HEK293 (cell line): Measurements from ENCODE around the gene SHROOM1.

Source experiments
- GLIS1 ChIP-seq: fragments of 450-650 bp; formaldehyde crosslinking; IDR thresholded peaks from 2 replicates; pipeline ENCODE4 v1.5.1; 2016; ENCODE audit warnings: missing biosample characterization, missing genetic modification characterization
- KLF16 ChIP-seq: fragments of 450-650 bp; formaldehyde crosslinking; IDR thresholded peaks from 2 replicates; pipeline ENCODE4 v1.5.1; 2017; ENCODE audit warnings: missing biosample characterization, missing genetic modification characterization
- KLF9 ChIP-seq: fragments of 450-650 bp; formaldehyde crosslinking; IDR thresholded peaks from 2 replicates; pipeline ENCODE4 v1.5.1; 2016; ENCODE audit warnings: missing biosample characterization, missing genetic modification characterization, low read depth
- MZF1 ChIP-seq: fragments of 450-650 bp; formaldehyde crosslinking; IDR thresholded peaks from 2 replicates; pipeline ENCODE4 v1.5.1; 2017; ENCODE audit warnings: missing biosample characterization, missing genetic modification characterization, borderline replicate concordance
- PRDM1 ChIP-seq: fragments of 450-650 bp; formaldehyde crosslinking; IDR thresholded peaks from 2 replicates; pipeline ENCODE4; 2016; ENCODE audit warnings: missing biosample characterization, missing genetic modification characterization
- SCRT1 ChIP-seq: fragments of 450-650 bp; formaldehyde crosslinking; IDR thresholded peaks from 2 replicates; pipeline ENCODE4 v1.5.1; 2016; ENCODE audit warnings: missing biosample characterization, missing genetic modification characterization, borderline replicate concordance
- SETDB1 ChIP-seq: IDR thresholded peaks from one replicate; pipeline ENCODE4 v1.6.1; 2017; ENCODE audit warnings: mild to moderate bottlenecking, low read length, moderate library complexity, mixed read lengths; ENCODE audit not compliant: insufficient read length
- YY2 ChIP-seq: fragments of 450-650 bp; formaldehyde crosslinking; IDR thresholded peaks from 2 replicates; pipeline ENCODE4 v1.5.1; 2016; ENCODE audit warnings: missing biosample characterization, missing genetic modification characterization
- ZFP69B ChIP-seq: fragments of 450-650 bp; formaldehyde crosslinking; IDR thresholded peaks from 2 replicates; pipeline ENCODE4 v1.5.1; 2016; ENCODE audit warnings: missing biosample characterization, missing genetic modification characterization
- ZNF114 ChIP-seq: fragments of 450-650 bp; formaldehyde crosslinking; IDR thresholded peaks from 2 replicates; pipeline ENCODE4 v1.5.0; 2017; ENCODE audit warnings: missing biosample characterization, missing genetic modification characterization
- ZNF133 ChIP-seq: fragments of 450-650 bp; formaldehyde crosslinking; IDR thresholded peaks from 2 replicates; pipeline ENCODE4 v1.5.1; 2016; ENCODE audit warnings: missing biosample characterization, missing genetic modification characterization
- ZNF138 ChIP-seq: fragments of 450-650 bp; formaldehyde crosslinking; IDR thresholded peaks from 2 replicates; pipeline ENCODE4 v1.5.1; 2016; ENCODE audit warnings: missing biosample characterization, missing genetic modification characterization, borderline replicate concordance
- ZNF2 ChIP-seq: fragments of 450-650 bp; formaldehyde crosslinking; IDR thresholded peaks from 2 replicates; pipeline ENCODE4 v1.5.1; 2016; ENCODE audit warnings: missing biosample characterization, missing genetic modification characterization
- ZNF24 ChIP-seq: fragments of 450-650 bp; formaldehyde crosslinking; IDR thresholded peaks from 2 replicates; pipeline ENCODE4 v1.5.1; 2016; ENCODE audit warnings: missing biosample characterization, missing genetic modification characterization
- ZNF311 ChIP-seq: fragments of 450-650 bp; formaldehyde crosslinking; IDR thresholded peaks from 2 replicates; pipeline ENCODE4 v1.5.1; 2017; ENCODE audit warnings: missing biosample characterization, missing genetic modification characterization, borderline replicate concordance
- ZNF324 ChIP-seq: fragments of 450-650 bp; formaldehyde crosslinking; IDR thresholded peaks from 2 replicates; pipeline ENCODE4 v1.5.1; 2016; ENCODE audit warnings: missing biosample characterization, missing genetic modification characterization
- ZNF514 ChIP-seq: fragments of 450-650 bp; formaldehyde crosslinking; IDR thresholded peaks from 2 replicates; pipeline ENCODE4 v1.5.1; 2016; ENCODE audit warnings: missing biosample characterization, missing genetic modification characterization
- ZNF529 ChIP-seq: fragments of 450-650 bp; formaldehyde crosslinking; IDR thresholded peaks from 2 replicates; pipeline ENCODE4 v1.5.1; 2017; ENCODE audit warnings: missing genetic modification characterization, missing biosample characterization; ENCODE audit not compliant: insufficient replicate concordance
- ZNF549 ChIP-seq: fragments of 450-650 bp; IDR thresholded peaks from 2 replicates; pipeline ENCODE4 v1.5.1; 2018; ENCODE audit warnings: missing biosample characterization, missing genetic modification characterization, mild to moderate bottlenecking, inconsistent platforms, moderate library complexity
- ZNF561 ChIP-seq: fragments of 450-650 bp; IDR thresholded peaks from 2 replicates; pipeline ENCODE4 v1.5.1; 2018; ENCODE audit warnings: missing biosample characterization, missing genetic modification characterization, borderline replicate concordance
- ZNF621 ChIP-seq: fragments of 450-650 bp; formaldehyde crosslinking; IDR thresholded peaks from 2 replicates; pipeline ENCODE4 v1.5.1; 2017; ENCODE audit warnings: missing biosample characterization, missing genetic modification characterization
- ZNF645 ChIP-seq: fragments of 450-650 bp; formaldehyde crosslinking; IDR thresholded peaks from 2 replicates; pipeline ENCODE4; 2016; ENCODE audit warnings: missing biosample characterization, missing genetic modification characterization
- ZNF692 ChIP-seq: fragments of 450-650 bp; formaldehyde crosslinking; IDR thresholded peaks from 2 replicates; pipeline ENCODE4 v1.5.1; 2016; ENCODE audit warnings: missing biosample characterization, missing genetic modification characterization
- TF ChIP-seq, protein P1 (sequence below): fragments of 450-650 bp; formaldehyde crosslinking; IDR thresholded peaks from 2 replicates; pipeline ENCODE4 v1.5.1; 2016; ENCODE audit warnings: missing biosample characterization, missing genetic modification characterization
- TF ChIP-seq, protein P2 (sequence below): fragments of 450-650 bp; formaldehyde crosslinking; conservative IDR thresholded peaks from 2 replicates; pipeline ENCODE4 v1.5.1; 2016; ENCODE audit warnings: low read depth, missing biosample characterization, missing genetic modification characterization
- TF ChIP-seq, protein P3 (sequence below): fragments of 450-650 bp; formaldehyde crosslinking; IDR thresholded peaks from 2 replicates; pipeline ENCODE4 v1.5.1; 2017; ENCODE audit warnings: missing biosample characterization, missing genetic modification characterization
- TF ChIP-seq, protein P4 (sequence below): fragments of 450-650 bp; formaldehyde crosslinking; IDR thresholded peaks from 2 replicates; pipeline ENCODE4 v1.5.1; 2016; ENCODE audit warnings: missing biosample characterization, missing genetic modification characterization

SHROOM1 gene

GRCh38 chr5:132866342-132867045 lies 36.0 kb upstream of the SHROOM1 start, which contains the start of the genes GDF9 and UQCRQ (continued):
- 0 out of 2 replicates have a peak, but pooled peaks have one; percentile 69 for TF ChIP-seq ZFP69B
- TF ChIP-seq MZF1 (tag by site-specific recombination), result 0 out of 2 replicates have a peak, but pooled peaks have one; percentile 24
- peak; percentile 20; the same call in 1 of the 2 replicates for TF ChIP-seq KLF9 (tag by site-specific recombination)
- peak; percentile 98 for TF ChIP-seq GLIS1 (tag by site-specific recombination)
- TF ChIP-seq, protein P1, sequence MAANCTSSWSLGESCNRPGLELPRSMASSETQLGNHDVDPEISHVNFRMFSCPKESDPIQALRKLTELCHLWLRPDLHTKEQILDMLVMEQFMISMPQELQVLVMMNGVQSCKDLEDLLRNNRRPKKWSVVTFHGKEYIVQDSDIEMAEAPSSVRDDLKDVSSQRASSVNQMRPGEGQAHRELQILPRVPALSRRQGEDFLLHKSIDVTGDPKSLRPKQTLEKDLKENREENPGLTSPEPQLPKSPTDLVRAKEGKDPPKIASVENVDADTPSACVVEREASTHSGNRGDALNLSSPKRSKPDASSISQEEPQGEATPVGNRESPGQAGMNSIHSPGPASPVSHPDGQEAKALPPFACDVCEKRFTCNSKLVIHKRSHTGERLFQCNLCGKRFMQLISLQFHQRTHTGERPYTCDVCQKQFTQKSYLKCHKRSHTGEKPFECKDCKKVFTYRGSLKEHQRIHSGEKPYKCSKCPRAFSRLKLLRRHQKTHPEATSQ (tag by site-specific recombination), result peak; percentile 71; the same call in 1 of the 2 replicates
- TF ChIP-seq ZNF24 (tag by site-specific recombination), result peak; percentile 52; the same call in 1 of the 2 replicates
- TF ChIP-seq ZNF114 (tag by site-specific recombination), result no peak
- TF ChIP-seq ZNF2 (tag by site-specific recombination), result peak; percentile 48; the same call in 1 of the 2 replicates
- TF ChIP-seq SETDB1, result no peak
- no peak for TF ChIP-seq ZNF549 (tag by site-specific recombination)
- TF ChIP-seq ZNF692 (tag by site-specific recombination), result peak; percentile 62
- TF ChIP-seq YY2 (tag by site-specific recombination), result 0 out of 2 replicates have a peak, but pooled peaks have one; percentile 16
- no peak for TF ChIP-seq ZNF561
- TF ChIP-seq, protein P2, sequence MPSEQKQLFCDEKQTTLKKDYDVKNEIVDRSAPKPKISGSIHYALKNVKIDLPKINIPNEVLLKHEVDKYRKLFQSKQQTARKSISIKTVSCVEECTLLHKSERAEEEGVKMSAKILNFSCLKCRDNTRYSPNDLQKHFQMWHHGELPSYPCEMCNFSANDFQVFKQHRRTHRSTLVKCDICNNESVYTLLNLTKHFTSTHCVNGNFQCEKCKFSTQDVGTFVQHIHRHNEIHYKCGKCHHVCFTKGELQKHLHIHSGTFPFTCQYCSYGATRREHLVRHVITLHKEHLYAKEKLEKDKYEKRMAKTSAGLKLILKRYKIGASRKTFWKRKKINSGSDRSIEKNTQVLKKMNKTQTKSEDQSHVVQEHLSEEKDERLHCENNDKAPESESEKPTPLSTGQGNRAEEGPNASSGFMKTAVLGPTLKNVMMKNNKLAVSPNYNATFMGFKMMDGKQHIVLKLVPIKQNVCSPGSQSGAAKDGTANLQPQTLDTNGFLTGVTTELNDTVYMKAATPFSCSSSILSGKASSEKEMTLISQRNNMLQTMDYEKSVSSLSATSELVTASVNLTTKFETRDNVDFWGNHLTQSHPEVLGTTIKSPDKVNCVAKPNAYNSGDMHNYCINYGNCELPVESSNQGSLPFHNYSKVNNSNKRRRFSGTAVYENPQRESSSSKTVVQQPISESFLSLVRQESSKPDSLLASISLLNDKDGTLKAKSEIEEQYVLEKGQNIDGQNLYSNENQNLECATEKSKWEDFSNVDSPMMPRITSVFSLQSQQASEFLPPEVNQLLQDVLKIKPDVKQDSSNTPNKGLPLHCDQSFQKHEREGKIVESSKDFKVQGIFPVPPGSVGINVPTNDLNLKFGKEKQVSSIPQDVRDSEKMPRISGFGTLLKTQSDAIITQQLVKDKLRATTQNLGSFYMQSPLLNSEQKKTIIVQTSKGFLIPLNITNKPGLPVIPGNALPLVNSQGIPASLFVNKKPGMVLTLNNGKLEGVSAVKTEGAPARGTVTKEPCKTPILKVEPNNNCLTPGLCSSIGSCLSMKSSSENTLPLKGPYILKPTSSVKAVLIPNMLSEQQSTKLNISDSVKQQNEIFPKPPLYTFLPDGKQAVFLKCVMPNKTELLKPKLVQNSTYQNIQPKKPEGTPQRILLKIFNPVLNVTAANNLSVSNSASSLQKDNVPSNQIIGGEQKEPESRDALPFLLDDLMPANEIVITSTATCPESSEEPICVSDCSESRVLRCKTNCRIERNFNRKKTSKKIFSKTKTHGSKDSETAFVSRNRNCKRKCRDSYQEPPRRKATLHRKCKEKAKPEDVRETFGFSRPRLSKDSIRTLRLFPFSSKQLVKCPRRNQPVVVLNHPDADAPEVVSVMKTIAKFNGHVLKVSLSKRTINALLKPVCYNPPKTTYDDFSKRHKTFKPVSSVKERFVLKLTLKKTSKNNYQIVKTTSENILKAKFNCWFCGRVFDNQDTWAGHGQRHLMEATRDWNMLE (tag by site-specific recombination), result peak; percentile 90
- 0 out of 2 replicates have a peak, but pooled peaks have one; percentile 9 for TF ChIP-seq ZNF133 (tag by site-specific recombination)
- TF ChIP-seq ZNF324 (tag by site-specific recombination), result no peak
- TF ChIP-seq ZNF514 (tag by site-specific recombination), result no peak
- no peak for TF ChIP-seq ZNF138 (tag by site-specific recombination)
- TF ChIP-seq, protein P3, sequence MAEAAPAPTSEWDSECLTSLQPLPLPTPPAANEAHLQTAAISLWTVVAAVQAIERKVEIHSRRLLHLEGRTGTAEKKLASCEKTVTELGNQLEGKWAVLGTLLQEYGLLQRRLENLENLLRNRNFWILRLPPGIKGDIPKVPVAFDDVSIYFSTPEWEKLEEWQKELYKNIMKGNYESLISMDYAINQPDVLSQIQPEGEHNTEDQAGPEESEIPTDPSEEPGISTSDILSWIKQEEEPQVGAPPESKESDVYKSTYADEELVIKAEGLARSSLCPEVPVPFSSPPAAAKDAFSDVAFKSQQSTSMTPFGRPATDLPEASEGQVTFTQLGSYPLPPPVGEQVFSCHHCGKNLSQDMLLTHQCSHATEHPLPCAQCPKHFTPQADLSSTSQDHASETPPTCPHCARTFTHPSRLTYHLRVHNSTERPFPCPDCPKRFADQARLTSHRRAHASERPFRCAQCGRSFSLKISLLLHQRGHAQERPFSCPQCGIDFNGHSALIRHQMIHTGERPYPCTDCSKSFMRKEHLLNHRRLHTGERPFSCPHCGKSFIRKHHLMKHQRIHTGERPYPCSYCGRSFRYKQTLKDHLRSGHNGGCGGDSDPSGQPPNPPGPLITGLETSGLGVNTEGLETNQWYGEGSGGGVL, result no peak
- TF ChIP-seq PRDM1, result no peak
- TF ChIP-seq ZNF645, result no peak
- TF ChIP-seq SCRT1 (tag by site-specific recombination), result no peak
- no peak for TF ChIP-seq ZNF621 (tag by site-specific recombination)
- no peak for TF ChIP-seq ZNF311 (tag by site-specific recombination)
- TF ChIP-seq KLF16 (tag by site-specific recombination), result peak; percentile 53; the same call in 1 of the 2 replicates
- TF ChIP-seq, protein P4, sequence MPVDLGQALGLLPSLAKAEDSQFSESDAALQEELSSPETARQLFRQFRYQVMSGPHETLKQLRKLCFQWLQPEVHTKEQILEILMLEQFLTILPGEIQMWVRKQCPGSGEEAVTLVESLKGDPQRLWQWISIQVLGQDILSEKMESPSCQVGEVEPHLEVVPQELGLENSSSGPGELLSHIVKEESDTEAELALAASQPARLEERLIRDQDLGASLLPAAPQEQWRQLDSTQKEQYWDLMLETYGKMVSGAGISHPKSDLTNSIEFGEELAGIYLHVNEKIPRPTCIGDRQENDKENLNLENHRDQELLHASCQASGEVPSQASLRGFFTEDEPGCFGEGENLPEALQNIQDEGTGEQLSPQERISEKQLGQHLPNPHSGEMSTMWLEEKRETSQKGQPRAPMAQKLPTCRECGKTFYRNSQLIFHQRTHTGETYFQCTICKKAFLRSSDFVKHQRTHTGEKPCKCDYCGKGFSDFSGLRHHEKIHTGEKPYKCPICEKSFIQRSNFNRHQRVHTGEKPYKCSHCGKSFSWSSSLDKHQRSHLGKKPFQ (tag by site-specific recombination), result no peak
- no peak for TF ChIP-seq ZNF529 (tag by site-specific recombination)
